Astrocyte (in vitro differentiated cells and primary cell): Measurements from ENCODE around the gene RALY.

Source experiments
- EZH2 ChIP-seq: IDR thresholded peaks from 2 replicates; pipeline ENCODE4 v1.6.1; 2012; ENCODE audit warnings: mild to moderate bottlenecking, low read length, inconsistent platforms; ENCODE audit not compliant: insufficient read depth
- TF ChIP-seq, protein P1 (sequence below): IDR thresholded peaks from 2 replicates; pipeline ENCODE4 v1.5.1; 2011; ENCODE audit warnings: low read depth, mild to moderate bottlenecking, inconsistent platforms, low read length, moderate library complexity; ENCODE audit not compliant: insufficient read depth

GRCh38 chr20:34015401-34016335 is 22.0 kb downstream of the RALY start:
- TF ChIP-seq, protein P1, sequence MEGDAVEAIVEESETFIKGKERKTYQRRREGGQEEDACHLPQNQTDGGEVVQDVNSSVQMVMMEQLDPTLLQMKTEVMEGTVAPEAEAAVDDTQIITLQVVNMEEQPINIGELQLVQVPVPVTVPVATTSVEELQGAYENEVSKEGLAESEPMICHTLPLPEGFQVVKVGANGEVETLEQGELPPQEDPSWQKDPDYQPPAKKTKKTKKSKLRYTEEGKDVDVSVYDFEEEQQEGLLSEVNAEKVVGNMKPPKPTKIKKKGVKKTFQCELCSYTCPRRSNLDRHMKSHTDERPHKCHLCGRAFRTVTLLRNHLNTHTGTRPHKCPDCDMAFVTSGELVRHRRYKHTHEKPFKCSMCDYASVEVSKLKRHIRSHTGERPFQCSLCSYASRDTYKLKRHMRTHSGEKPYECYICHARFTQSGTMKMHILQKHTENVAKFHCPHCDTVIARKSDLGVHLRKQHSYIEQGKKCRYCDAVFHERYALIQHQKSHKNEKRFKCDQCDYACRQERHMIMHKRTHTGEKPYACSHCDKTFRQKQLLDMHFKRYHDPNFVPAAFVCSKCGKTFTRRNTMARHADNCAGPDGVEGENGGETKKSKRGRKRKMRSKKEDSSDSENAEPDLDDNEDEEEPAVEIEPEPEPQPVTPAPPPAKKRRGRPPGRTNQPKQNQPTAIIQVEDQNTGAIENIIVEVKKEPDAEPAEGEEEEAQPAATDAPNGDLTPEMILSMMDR: no peak
- TF ChIP-seq EZH2: no peak
